HG02870 (cell line): ENCODE measurements around the gene CCDC157.

Experiments used
- ATAC-seq: cut with Tn5 transposase; IDR thresholded peaks from one replicate; pipeline ENCODE4 v1.9.1; 2021; ENCODE audit warnings: mild to moderate bottlenecking, moderate library complexity; ENCODE audit not compliant: unreplicated experiment

The CCDC157 gene

DNA sequence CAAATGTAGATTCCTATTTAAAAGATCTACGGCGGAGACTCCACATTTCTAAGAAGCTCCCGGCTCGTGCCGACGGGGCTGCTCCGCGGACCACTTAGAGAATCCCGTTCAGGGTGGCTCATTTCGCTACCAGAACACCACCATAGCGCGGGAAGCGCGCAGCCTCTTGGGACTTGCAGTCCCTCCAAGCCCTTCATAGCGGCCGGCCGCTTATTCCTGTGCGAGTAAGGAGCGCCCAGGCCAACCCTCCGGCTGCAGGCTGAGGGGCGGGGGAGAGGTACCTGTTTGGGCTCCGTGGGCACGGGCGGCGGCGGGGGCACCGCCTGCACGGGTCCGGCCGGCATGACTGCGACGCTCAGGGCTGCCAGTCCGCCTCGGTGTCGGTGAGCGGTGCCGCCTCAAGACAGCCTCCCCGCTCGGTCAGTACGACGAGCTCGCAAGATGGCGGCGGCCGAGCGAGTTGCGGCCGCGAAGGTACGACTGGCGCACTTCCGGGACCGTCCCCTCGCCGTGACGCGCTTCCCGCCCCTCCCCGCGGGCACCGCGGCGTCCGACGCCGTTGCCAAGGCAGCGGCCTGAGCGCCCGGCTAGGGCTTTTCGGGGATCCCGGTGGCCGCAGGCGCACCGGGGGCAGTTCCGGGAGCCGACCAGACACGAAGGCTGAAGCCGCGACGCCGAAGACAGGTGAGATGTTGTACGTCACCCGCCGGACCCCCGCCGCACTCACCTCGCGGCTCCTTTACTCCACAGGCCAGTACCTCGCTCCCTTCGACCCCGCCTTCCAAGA is at the start of gene CCDC157, which contains the start of gene SF3A1:
TSS of gene CCDC157 (plus strand) at position 559 of the 787 bp plus-strand sequence. CDS start 8,994 bp downstream, outside the sequence.
TSS of gene SF3A1 (minus strand) at position 446 of the 787 bp plus-strand sequence. CDS start at position 344, 102 bp downstream.
- ATAC-seq: peak; percentile 83

DNA sequence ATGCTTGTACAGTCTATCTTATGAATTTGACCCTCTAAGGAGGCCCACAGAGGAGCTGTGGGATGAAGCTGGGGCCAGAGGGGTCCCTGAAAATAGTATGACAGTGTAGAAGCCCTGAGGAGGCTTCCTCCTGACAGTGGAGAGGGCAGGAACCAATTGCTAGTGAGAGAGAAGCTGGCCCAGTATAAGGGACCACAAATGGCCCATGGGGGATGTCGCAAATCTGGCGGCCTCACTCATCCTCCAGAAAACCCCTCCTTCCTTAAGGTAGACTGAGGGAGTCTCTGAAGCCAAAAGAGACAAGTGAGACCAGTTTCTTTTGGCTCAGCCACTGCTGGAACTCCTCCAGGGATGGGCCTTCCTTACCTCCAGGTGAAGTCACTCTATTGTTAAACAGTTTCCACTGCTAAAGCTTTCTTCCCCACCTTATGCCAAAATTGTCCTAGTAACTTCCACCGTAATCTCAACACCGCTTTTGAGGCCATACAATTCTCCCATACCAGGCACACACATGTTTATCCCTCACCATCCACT is 49.7 kb upstream of the CCDC157 start:
- no peak for ATAC-seq

DNA sequence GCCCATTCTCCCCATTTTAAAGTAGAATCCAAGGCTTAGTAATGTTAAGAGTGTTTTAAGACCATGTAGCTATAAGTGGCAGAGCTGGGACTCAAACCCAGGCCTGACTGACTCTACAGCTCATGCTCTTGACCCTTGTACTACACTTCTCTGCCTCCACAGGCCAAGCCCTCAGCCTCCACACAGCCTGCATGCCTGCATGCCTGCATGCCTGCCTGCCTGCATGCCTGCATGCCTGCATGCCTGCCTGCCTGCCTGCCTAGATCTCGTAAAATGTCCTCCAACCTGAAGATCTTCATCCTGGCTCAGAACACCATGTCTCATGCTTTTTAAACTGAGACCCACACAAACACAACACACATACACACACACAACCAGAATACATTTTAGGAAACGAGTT is 48.7 kb upstream of the CCDC157 start:
- no peak for ATAC-seq

DNA sequence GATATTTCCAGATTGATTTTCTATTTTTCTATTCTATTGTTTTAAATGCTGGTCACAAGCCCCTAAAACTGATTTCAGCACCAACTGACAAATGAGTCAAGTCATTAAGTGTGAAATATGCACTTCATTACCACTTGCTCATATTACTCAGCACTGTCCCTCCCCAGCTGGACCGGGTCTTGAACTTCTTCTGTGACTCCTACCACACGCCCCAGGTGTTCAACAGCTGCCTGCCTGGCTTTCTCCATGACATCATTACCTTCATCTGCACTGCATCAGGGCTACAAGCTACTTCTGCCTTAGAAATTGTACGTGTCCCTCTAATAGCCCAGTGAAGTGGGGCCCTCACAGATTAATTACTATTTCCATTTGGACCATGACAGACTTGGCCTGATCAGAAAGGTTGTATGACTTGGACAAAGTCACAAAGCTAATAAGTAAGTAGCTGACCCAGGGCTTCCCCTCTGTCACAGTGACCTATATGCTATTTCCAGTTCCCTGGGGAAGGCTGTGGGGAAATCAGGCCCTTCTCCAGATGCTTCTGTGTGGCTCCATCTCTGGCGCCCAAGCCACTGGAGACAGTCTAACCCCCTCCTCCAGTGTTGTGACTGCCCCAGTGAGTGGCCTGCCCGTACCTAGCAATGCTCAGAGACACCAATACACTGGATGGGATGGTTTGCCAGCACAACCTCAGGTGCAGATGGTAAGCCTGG is 48.1 kb upstream of the CCDC157 start:
- peak; percentile 42 for ATAC-seq

DNA sequence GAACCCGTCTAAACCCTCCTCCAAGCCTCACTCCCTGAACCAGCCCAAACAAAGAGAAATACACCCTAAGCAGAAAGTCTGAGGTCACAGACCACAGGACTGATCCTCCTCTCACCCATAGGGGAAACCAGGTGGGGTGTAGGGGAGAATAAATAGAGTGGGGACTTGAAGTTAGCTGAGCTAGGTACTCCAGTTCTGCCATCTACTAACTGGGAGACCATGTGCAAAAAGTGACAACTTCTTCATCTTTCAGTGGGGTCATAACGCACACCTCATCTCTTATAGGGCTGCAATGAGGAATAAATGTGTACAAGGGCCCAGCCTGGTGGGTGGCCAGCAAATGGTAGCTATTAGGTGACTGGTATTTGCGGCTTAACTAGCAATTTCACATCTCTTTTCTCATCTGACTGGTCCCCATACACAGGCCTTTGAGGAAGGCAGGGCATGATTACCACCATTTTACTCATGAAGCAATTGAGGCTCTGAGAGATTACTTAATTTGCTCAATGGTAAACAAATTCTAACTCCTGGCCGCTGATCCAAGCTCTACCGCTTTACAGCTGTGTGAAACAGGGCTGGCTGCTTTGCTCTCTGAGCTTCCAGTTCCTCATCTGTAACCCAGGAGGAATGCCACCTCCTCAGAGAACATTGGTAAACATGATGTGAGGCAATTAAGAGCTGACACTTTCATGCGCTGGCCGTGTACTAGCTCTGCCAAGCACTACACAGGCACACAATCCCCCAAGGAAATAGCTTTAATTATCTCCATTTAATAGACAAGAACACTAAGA is 46.7 kb upstream of the CCDC157 start:
- no peak for ATAC-seq

DNA sequence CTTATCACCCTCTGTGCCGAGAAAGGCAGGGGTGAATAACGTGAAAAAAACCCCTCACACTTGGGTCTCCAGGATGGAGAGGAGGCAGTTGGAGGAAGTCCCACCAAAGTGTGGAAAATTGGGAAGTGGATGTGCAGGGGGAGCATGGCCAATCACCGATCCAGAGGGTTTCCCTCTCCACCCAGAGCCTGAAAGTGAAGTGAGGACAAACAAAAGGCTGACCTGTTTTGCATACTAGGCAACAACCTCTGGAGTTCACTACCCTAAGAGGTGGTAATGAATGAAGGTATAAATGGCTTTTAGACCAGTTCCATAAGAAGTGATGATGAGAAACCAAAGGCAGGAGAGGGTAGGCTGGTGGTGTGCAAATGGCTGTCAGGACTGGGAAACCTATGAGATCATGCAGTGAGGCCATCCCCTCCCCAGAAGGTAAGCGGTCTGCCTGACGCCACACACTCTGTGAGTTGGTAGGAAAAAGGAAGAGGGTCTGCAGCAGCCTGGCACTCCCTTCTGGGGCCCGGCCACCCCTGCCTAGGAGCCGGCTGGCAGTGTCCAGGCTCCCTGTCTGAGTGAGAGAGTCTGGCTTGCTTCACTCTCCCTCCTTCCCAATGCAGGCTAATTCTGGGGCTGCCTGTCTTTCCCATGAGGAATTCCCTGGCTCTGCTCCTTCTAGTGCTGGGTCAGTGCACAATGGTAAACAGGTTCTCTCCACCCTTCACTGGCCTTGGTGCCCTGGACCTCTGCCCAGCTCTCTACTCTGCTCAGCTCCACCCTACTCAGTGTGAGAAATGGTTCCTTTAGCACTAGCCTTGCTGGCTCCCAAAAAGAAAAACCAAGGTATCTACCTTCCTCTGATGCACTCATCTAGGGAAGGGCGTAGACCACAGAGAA is 45.7 kb upstream of the CCDC157 start:
- no peak for ATAC-seq

DNA sequence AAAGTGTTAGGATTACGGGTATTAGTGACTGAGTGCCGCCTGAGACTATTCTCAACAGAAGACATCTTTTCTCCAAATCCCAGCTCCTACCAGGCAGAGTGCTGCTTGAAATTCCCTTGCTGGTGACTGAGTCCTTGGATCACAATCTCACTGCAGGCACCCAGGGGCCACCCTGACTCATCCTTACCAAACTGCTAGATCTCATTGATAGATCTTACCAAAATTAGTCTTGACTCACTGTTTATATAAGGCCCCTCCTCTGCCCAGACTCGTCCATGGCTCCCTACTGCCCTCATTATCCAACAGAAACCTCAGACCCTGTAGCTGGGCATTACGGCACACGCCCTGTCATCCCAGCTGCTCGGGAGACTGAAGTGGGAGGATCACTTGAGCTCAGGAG is 44.8 kb upstream of the CCDC157 start:
- ATAC-seq: no peak

DNA sequence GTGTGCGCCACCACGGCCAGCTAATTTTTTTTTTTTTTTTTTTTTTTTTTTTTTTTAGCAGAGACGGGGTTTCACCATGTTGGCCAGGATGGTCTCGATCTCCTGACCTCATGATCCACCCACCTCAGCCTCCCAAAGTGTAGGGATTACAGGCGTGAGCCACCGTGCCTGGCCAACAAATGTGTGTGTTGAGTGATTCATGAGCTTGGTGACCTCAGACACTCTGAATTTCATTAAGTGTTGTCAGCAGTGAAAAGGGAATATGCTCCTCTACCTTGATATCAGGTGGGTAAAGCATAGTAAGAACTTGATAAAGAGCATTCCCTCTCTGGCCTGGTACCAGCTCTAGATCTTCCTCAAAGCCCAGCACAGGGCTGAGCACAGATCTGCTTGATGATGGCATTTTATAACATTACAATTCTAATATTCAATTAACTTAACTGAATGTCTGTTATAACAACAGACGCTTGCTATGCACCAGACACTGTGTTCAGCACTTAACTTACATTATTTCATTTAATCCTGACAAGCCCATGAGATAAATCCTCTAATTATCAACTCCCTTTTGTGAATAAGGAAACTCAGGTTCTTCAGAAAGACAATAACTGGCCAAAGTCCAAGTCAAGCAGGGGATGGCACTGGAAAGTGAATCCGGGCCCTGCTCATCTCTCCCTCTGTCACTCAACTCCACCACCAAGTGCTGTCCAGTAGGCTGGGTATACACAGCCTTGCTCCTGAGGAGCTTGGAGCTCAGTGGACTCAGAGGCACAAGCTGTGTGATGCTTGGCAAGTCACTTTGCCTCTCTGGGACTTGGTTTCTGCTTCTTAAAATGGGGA is 43.1 kb upstream of the CCDC157 start:
- ATAC-seq: no peak

DNA sequence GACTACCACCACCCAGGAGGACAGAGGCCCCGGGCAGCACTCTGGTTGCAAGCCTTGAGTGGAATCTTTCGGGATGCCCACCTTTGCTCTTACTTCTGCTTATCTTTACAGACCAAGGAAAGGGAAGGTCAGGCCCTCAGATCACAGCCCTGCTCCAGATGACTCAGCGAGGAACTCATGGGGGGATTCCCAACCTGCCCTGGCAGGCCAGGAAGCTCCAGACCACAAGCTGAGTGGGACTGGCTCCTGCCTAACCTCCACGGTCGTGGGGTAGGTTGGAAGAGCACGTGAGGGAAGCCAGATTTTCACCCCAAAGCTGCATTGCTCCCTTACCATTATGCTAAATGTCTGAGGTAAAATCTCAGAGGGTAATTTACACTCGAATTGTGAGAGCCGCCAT is 41.9 kb upstream of the CCDC157 start:
- ATAC-seq: no peak

DNA sequence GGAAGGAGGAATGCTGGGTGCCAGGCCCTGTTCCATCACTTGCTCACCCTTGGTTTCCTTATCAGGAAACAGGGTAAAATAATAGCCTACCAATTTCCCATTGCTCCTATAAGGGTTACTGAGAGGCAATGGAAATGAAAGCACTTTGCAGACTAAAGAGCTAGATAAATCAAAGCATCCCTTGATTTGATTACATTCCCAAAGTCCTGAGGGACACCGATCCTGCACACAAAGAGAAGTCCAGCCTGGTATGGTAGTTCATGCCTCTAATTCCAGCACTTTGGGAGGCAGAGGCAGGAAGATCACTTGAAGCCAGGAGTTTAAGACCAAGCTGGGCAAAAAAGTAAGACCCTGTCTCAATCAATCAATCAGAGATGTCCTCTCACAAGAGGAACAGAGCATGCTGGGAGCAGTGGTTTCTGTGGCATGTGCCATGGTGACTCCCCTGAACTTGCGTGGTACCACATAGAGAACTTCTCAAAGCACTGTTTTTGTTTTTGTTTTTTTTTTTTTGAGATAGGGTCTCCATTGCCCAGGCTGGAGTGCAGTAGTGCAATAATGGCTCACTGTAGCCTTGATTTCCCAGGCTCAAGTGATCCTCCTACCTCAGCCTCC is 40.7 kb upstream of the CCDC157 start:
- ATAC-seq: no peak

DNA sequence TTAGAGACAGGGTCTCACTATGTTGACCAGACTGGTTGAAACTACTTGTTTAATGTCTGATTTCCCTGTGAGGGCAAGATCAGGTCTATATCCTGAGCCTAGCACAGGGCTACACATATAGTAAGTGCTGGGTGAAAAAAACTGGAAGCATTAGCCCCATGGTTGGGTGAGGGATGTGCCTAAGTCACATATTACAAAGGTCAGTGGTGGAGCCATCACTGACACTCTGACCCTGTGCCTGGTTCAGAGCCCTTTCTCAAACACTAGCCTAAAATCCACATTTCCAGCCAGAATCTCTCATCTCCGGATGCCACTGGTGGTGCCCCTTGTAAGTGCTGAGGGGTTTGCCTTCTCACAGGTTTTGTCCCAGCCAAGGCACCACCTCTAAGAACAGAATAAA is 39.0 kb upstream of the CCDC157 start:
- ATAC-seq: no peak

DNA sequence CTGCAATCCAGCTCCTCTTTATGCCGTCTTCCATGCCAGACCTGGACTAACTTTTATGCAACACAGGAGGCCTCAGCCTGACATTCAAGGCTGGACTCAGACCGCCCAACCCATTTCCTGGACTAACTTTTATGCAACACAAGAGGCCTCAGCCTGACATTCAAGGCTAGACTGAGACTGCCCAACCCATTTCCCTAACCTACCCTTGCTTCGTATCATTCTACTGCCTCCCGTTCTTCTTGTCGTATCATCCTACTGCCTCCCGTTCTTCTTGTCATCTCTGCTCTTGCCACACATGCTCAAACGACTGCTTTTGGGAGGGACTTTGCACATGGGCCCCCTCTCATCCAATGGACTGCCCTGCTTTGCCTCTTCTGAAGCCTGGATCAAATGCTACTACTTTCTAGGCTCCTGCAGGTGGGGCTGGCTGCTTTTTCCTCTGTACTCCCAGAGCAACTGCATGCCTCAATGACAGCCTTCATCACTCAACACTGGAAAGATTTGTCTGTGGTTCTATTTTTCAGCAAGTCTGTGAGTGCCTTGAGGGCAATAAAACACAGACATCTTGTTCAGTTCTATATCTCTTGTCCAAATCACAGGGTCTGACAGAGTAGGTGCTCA is 37.9 kb upstream of the CCDC157 start:
- ATAC-seq: no peak

DNA sequence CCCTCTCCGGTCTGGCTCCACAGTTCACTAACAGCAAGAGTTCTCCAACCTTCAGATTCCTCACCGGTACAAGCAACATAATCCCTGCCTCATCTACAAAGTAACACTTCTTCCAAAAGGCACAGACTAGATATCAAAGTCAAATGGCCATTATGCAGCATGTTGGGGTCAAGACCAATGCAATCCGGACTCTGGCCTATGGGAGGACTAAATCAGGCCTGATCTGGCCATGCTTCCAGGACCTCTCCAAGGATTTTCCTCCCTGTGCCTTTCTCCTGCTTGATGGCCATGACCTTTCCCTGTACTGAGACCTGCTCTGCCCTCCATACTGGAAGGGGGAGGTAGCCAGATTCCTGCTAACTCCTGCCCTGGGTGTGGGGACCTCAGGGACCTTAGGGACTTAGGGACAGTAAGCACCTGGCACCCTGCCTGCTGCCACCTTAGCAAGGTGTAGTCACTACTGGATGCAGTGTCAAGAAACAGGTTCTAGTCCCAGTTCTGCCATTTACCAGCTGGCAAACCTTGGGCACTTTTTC is 36.7 kb upstream of the CCDC157 start:
- ATAC-seq: no peak

DNA sequence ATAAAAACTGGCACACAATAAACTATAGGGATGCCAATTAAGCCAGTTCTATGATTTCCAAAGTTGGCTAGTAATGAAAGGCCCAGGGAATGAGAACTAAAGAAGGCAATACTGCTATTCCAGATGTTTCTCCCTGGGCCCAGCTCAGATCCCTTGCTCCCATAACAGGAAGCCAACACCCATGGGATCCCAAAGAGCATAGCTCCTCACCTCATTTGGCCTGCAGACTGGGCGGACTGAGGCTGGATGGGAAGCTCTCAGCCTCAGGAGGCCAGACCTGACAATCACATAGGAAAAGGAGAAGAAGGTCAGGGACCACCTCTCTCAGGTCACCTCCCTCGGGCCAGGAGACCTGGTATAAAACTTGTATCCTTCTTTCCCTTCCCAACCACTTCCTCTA is 35.3 kb upstream of the CCDC157 start:
- no peak for ATAC-seq

DNA sequence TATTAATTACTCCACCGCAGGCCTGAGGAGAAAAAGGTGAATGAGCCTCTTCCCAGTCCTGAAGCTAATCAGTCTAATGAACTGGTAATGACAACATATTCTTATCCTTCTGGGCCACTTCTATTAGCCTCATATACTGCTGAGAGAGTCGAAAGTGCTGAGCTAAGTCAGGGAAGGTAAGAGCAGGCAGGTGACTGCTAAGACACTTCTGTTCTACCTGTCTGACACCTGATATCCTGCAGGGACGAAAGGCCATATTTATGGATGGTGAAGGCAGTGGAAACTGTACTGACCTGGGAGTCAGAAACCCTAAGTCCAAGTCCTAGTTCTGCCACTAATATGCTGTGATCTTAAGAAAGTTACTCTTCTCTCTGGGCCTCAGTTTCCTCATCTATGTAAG is 33.6 kb upstream of the CCDC157 start:
- ATAC-seq: no peak

DNA sequence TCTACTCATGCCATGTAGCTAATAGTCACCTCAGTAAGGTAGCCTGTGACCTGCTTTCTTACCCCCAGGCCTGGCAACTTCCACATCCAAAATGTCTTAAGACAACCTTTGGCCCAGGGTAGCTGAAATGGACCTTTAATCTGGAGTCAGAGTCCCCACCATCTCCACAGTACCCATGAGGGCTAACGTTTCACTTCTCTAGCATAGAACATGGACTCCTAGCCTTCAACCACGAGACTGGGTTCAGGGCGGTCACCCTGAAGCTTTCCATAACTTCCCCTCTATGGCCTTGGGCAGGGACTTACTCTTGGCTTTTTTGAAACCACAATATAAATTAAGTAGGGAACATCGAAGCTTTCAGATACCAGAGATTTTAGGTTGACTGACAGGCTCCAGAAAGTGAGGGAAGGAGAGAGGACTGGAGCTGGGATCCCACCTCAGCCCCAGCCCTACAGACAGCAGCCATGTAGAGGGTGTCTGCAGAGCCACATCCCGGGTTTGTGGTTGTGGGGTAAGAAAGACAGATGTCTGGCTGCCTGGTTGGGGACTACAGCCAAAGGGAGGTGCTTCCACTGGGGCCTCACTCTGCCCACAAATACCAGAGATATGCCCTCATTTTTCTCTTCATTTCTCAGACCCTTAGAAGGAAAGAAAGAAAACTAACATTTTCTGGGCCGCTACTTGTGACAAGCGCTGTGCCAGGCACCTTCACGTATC is 32.6 kb upstream of the CCDC157 start:
- no peak for ATAC-seq

DNA sequence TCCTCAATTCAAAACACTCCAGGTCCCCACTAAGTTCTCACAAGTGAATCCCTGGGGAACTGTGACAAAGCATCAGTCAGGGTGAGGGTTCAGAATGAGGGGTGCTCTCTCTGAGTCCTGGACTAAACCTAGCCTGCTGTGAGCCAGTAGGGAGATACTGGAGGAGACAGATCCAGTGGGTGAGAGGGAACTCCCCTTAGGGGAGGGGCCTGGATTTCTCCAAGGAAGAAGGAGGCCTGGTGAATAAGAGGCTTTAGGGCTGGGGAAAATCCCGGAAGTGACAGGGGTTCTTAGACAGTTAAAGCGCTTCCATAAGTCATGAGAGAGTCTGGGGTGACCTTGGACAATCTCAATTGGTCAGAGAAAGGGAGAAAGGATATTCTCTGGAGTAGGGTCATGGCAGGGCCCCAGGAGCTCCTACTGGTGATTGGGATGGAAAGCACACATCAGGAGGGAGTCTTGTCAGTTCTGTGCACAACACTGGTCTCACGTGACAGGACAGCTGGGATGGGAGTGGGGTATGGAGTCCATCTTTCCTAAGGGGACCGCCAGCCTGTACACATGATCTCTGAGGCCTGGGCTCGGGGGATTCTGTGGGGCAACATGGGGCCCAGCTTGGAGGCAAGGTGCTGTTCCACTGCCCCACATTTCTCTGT is 31.6 kb upstream of the CCDC157 start:
- ATAC-seq: no peak
